Caco-2 (cell line): Measurements from ENCODE around the gene ZBTB7B. TPM values are rescaled to one million over a fixed set of nuclear protein-coding genes. Genes with fewer than 3 reads are reported as not detected.

Experiments used
- BruUV-seq: library from RNA; stranded (reverse); fragments of 400-500 nt; replicated peaks from 2 replicates; lab custom pipeline; 2021; lab: Mats Ljungman, UMichigan
- CTCF ChIA-PET: fragments of 300-600 bp; sonication (Branson Sonifier 250); formaldehyde crosslinking; loops from one replicate; lab custom pipeline; 2022; ENCODE audit warnings: antibody characterized with exemption; lab: Charles Lee
- POLR2A ChIA-PET: fragments of 300-600 bp; sonication (Branson Sonifier 250); formaldehyde crosslinking; loops from one replicate; lab custom pipeline; 2022; ENCODE audit warnings: antibody characterized with exemption; lab: Charles Lee
- DNase-seq, 2 experiments: peaks; one replicate each; pipeline versions ENCODE4 v3.0.0 to v3.0.0-alpha.2; 2020 to 2022
- H3K27me3 ChIP-seq: replicated peaks from 2 replicates; pipeline ENCODE4 v1.6.0; 2011; ENCODE audit warnings: low read length; ENCODE audit not compliant: control insufficient read depth, insufficient read depth
- H3K36me3 ChIP-seq: 2 replicates; pipeline ENCODE4 v1.5.1; 2011; ENCODE audit warnings: low read length; ENCODE audit not compliant: control insufficient read depth, insufficient read depth
- H3K4me1 ChIP-seq: fragments of 250-450 bp; sonication (Bioruptor Pico); 2 replicates; pipeline ENCODE4 v1.5.1; 2020; ENCODE audit warnings: mild to moderate bottlenecking
- H3K4me3 ChIP-seq: 2 replicates; pipeline ENCODE4 v1.5.1; 2011; ENCODE audit warnings: low read depth, mild to moderate bottlenecking, control low read depth, low read length
- H3K9me3 ChIP-seq: fragments of 250-450 bp; sonication (Bioruptor Pico); 2 replicates; pipeline ENCODE4 v1.5.1; 2020; ENCODE audit warnings: mild to moderate bottlenecking, moderate library complexity
- H3K27ac Mint-ChIP-seq: one replicate; pipeline ENCODE4 v1.8.0; 2022; ENCODE audit warnings: mixed read lengths; ENCODE audit not compliant: unreplicated experiment
- H3K27me3 Mint-ChIP-seq: one replicate; pipeline ENCODE4 v1.8.0; 2022; ENCODE audit warnings: mixed read lengths; ENCODE audit not compliant: insufficient read depth, unreplicated experiment
- H3K36me3 Mint-ChIP-seq: one replicate; pipeline ENCODE4 v1.8.0; 2022; ENCODE audit warnings: mild to moderate bottlenecking, mixed read lengths; ENCODE audit not compliant: insufficient read depth, unreplicated experiment
- H3K4me1 Mint-ChIP-seq: one replicate; pipeline ENCODE4 v1.8.0; 2022; ENCODE audit warnings: low read depth, mixed read lengths; ENCODE audit not compliant: unreplicated experiment
- H3K4me3 Mint-ChIP-seq: one replicate; pipeline ENCODE4 v1.8.0; 2022; ENCODE audit warnings: mild to moderate bottlenecking, moderate library complexity, mixed read lengths; ENCODE audit not compliant: unreplicated experiment
- H3K9me3 Mint-ChIP-seq: one replicate; pipeline ENCODE4 v1.8.0; 2022; ENCODE audit warnings: mixed read lengths; ENCODE audit not compliant: unreplicated experiment
- intact Hi-C: fragments of 100-400 bp; cut with micrococcal nuclease; formaldehyde crosslinking; loops from one replicate; pipeline ENCODE4 v1.10.0; 2022; ENCODE audit not compliant: unreplicated experiment
- total RNA-seq: library from RNA; stranded (reverse); gene quantifications from 2 replicates; pipeline ENCODE4 v1.2.3, GENCODE V29; 2022
- TF ChIP-seq, protein P1 (sequence below), 2 experiments: fragments of 200-600 bp in 1 of 2; IDR thresholded peaks; 1 replicate in 1 of 2; 2 replicates in 1 of 2; pipeline versions ENCODE4 v1.5.1 to v1.8.0; 2011 to 2022; ENCODE audit warnings: antibody characterized with exemption in 1 of 2, control low read depth in 1 of 2, inconsistent platforms in 1 of 2, low read depth in 1 of 2, low read length in 1 of 2, mild to moderate bottlenecking in 1 of 2, moderate library complexity in 1 of 2; ENCODE audit not compliant: insufficient read depth in 1 of 2, severe bottlenecking in 1 of 2, unreplicated experiment in 1 of 2

The ZBTB7B gene
- total RNA-seq, 1 experiment from 2014 or later, result 46.8 TPM

- Histone ChIP-seq H3K9me3 (no peaks in the 10 kb centered on the region), H3K36me3 (peaks cover 1% of the 10 kb centered on the region), H3K4me1 (peaks cover 24% of the 10 kb centered on the region), H3K4me3 (no peak overlapping the region), H3K27me3 (no peaks in the 10 kb centered on the region)
- Mint-ChIP-seq H3K27ac (no peak overlapping the region), H3K9me3 (no peaks in the 10 kb centered on the region), H3K36me3 (peaks cover 57% of the 10 kb centered on the region), H3K4me3 (no peak overlapping the region), H3K4me1 (peaks cover 27% of the 10 kb centered on the region), H3K27me3 (no peaks in the 10 kb centered on the region)
- POLR2A ChIA-PET, result no interaction called here
- BruUV-seq, result no TSS peak
- TF ChIP-seq, protein P1, sequence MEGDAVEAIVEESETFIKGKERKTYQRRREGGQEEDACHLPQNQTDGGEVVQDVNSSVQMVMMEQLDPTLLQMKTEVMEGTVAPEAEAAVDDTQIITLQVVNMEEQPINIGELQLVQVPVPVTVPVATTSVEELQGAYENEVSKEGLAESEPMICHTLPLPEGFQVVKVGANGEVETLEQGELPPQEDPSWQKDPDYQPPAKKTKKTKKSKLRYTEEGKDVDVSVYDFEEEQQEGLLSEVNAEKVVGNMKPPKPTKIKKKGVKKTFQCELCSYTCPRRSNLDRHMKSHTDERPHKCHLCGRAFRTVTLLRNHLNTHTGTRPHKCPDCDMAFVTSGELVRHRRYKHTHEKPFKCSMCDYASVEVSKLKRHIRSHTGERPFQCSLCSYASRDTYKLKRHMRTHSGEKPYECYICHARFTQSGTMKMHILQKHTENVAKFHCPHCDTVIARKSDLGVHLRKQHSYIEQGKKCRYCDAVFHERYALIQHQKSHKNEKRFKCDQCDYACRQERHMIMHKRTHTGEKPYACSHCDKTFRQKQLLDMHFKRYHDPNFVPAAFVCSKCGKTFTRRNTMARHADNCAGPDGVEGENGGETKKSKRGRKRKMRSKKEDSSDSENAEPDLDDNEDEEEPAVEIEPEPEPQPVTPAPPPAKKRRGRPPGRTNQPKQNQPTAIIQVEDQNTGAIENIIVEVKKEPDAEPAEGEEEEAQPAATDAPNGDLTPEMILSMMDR (IDR thresholded peaks at IDR 0.05; ENCODE audit: insufficient read depth in 1 of 2, low read depth in 1 of 2, low read length in 1 of 2, severe bottlenecking in 1 of 2, unreplicated experiment in 1 of 2), result no peak
- CTCF ChIA-PET, result interaction anchor here (0.9 kb wide), 1 partner anchor 13 kb away, joined by 3 read pairs; no protein-coding TSS in a partner anchor
- DNase-seq, result no peak
- intact Hi-C loops, result no loop called here
Measured at GRCh38 chr1:155014709-155015508, 12.3 kb downstream of the ZBTB7B start.

DNA sequence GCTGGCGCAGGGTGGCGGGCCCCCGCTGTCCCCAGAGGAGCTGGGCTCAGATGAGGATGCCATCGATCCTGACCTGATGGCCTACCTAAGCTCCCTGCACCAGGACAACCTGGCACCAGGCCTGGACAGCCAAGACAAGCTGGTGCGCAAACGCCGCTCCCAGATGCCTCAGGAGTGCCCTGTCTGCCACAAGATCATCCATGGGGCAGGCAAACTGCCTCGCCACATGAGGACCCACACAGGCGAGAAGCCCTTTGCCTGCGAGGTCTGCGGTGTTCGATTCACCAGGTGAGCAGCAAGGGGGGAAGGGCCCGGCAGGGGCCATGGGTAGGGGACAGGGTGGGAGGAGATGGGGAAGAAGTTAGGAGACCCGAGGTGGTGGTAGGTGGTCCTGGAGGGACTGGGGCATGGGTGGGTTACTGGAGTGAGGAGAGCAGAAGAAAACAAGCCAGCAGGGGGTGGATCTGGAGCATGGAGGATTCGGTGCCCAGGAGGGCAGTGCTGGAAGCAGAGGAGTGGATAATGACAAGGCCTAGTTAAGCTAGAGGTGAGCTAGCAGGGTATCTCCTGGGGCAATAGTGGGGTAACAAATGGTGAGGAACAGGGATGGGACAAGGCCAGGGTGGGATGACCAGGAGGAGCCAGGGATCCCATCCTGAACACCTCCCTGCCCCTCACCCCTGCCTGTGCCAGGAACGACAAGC lies 13.1 kb downstream of the ZBTB7B start:
- BruUV-seq, result no TSS peak
- ChIA-PET POLR2A (no interaction called here), CTCF (interaction anchor here (0.5 to 2.4 kb wide), 4 partner anchors 14 to 273 kb away, joined by 3 to 43 read pairs (median 10); partner anchors contain the start of gene ADAM15)
- TF ChIP-seq, protein P1 (IDR thresholded peaks at IDR 0.05; ENCODE audit: insufficient read depth in 1 of 2, low read depth in 1 of 2, low read length in 1 of 2, severe bottlenecking in 1 of 2, unreplicated experiment in 1 of 2), result no peak
- Histone ChIP-seq H3K27me3 (no peaks in the 10 kb centered on the region), H3K4me3 (no peak overlapping the region), H3K9me3 (no peaks in the 10 kb centered on the region), H3K4me1 (peaks cover 17% of the 10 kb centered on the region), H3K36me3 (peaks cover 1% of the 10 kb centered on the region)
- DNase-seq, result no peak
- Mint-ChIP-seq H3K27me3 (no peaks in the 10 kb centered on the region), H3K36me3 (peaks cover 59% of the 10 kb centered on the region), H3K4me1 (peaks cover 28% of the 10 kb centered on the region), H3K27ac (peak overlapping the region; percentile 62), H3K4me3 (peak overlapping the region; percentile 7), H3K9me3 (no peaks in the 10 kb centered on the region)
- intact Hi-C loops, result loop anchor here (2.0 kb wide), 1 partner anchor 35 kb away; the partner anchor contains the start of gene ADAM15

- Mint-ChIP-seq H3K27me3 (no peaks in the 10 kb centered on the region), H3K9me3 (no peaks in the 10 kb centered on the region), H3K27ac (peak overlapping the region; percentile 76), H3K36me3 (peaks cover 66% of the 10 kb centered on the region), H3K4me3 (peak overlapping the region; percentile 56), H3K4me1 (peaks cover 29% of the 10 kb centered on the region)
- H3K4me3 ChIP-seq, result no peak overlapping the region
- no TSS peak for BruUV-seq
- ChIA-PET POLR2A (interaction anchor here (0.7 to 1.5 kb wide), 4 partner anchors 17 to 178 kb away, joined by 3 to 5 read pairs (median 4); partner anchors contain the start of gene PMVK), CTCF (interaction anchor here (0.5 to 2.4 kb wide), 14 partner anchors 10 to 272 kb away, joined by 3 to 43 read pairs (median 6); partner anchors contain the start of genes ADAM15, EFNA3, LENEP and PYGO2)
- DNase-seq, result no peak
- TF ChIP-seq, protein P1 (IDR thresholded peaks at IDR 0.05; ENCODE audit: insufficient read depth in 1 of 2, low read depth in 1 of 2, low read length in 1 of 2, severe bottlenecking in 1 of 2, unreplicated experiment in 1 of 2), result no peak
- intact Hi-C loops, result loop anchor here (2.0 kb wide), 1 partner anchor 34 kb away; the partner anchor contains the start of gene ADAM15
- peaks cover 1% of the 10 kb centered on the region for H3K36me3 ChIP-seq
- peaks cover 17% of the 10 kb centered on the region for H3K4me1 ChIP-seq
- H3K9me3 ChIP-seq, result no peaks in the 10 kb centered on the region
- no peaks in the 10 kb centered on the region for H3K27me3 ChIP-seq
Measured at GRCh38 chr1:155016231-155016831, 13.7 kb downstream of the ZBTB7B start.
